Hepatocyte (in vitro differentiated cells): ENCODE data around the gene JAG2.

ENCODE experiments used
- CTCF ChIP-seq: fragments of 200-600 bp; sonication (generic); IDR thresholded peaks from 2 replicates; pipeline ENCODE4 v1.5.1; 2016; ENCODE audit warnings: antibody characterized with exemption, mild to moderate bottlenecking; ENCODE audit not compliant: poor library complexity
- EZH2 ChIP-seq: fragments of 200-600 bp; sonication (generic); IDR thresholded peaks from 2 replicates; pipeline ENCODE4 v1.6.1; 2016; ENCODE audit warnings: antibody characterized with exemption, mild to moderate bottlenecking, borderline replicate concordance

GRCh38 chr14:105105158-105105557 lies 63.4 kb downstream of the JAG2 start:
- no peak for TF ChIP-seq CTCF
- no peak for TF ChIP-seq EZH2
